A673 (cell line): ENCODE data around the gene RFX1.

Experiments
- CTCF ChIP-seq: fragments of 300-800, 200-600 bp; sonication (generic); conservative IDR thresholded peaks from 2 replicates; pipeline ENCODE4 v1.5.1; 2017; ENCODE audit warnings: low read depth, mild to moderate bottlenecking, antibody characterized with exemption, low read length, moderate library complexity, mixed read lengths
- EZH2 ChIP-seq: fragments of 200-600 bp; sonication (generic); IDR thresholded peaks from 2 replicates; pipeline ENCODE4 v1.6.1; 2017; ENCODE audit warnings: borderline replicate concordance, low read depth, mild to moderate bottlenecking, mixed read lengths, antibody characterized with exemption, low read length; ENCODE audit not compliant: poor library complexity, severe bottlenecking

- TF ChIP-seq CTCF (no peak), EZH2 (no peak)
Observed at GRCh38 chr19:13937479-13938300, 68.4 kb downstream of the RFX1 start.
